HL-60/S4 treated with retinoic acid at 250 ng/mL for 4 days and 3 days (cell line): ENCODE data around the gene ZNF469.

Experiments
- in situ Hi-C: fragments of 300-500 bp; cut with MboI; formaldehyde crosslinking; loops from 2 replicates; pipeline ENCODE4 v1.7.0; 2022; ENCODE audit warnings: low sequenced_read_pairs

ZNF469 gene

GRCh38 chr16:88389191-88389590, 6.4 kb downstream of the ZNF469 start:
- in situ Hi-C loops = no loop called here

GRCh38 chr16:88389621-88390160, 6.9 kb downstream of the ZNF469 start:
- in situ Hi-C loops = no loop called here

- in situ Hi-C loops = no loop called here
Measured at GRCh38 chr16:88390265-88390664, 7.5 kb downstream of the ZNF469 start.

GRCh38 chr16:88390735-88391134, 8.0 kb downstream of the ZNF469 start:
- in situ Hi-C loops = no loop called here

- in situ Hi-C loops = no loop called here
Measured at GRCh38 chr16:88391144-88391850, 8.5 kb downstream of the ZNF469 start.

GRCh38 chr16:88392111-88392510, 9.4 kb downstream of the ZNF469 start:
- in situ Hi-C loops = no loop called here

- in situ Hi-C loops = no loop called here
Measured at GRCh38 chr16:88392616-88393015, 9.9 kb downstream of the ZNF469 start.

- in situ Hi-C loops = no loop called here
Measured at GRCh38 chr16:88393034-88393433, 10.3 kb downstream of the ZNF469 start.

GRCh38 chr16:88393571-88393970, 10.8 kb downstream of the ZNF469 start:
- in situ Hi-C loops = no loop called here

- in situ Hi-C loops = no loop called here
Measured at GRCh38 chr16:88394426-88394825, 11.7 kb downstream of the ZNF469 start.

GRCh38 chr16:88395669-88396584, 13.2 kb downstream of the ZNF469 start:
- in situ Hi-C loops = no loop called here

GRCh38 chr16:88398170-88398873, 15.6 kb downstream of the ZNF469 start:
- in situ Hi-C loops = no loop called here

- in situ Hi-C loops = no loop called here
Measured at GRCh38 chr16:88398874-88399178, 16.1 kb downstream of the ZNF469 start.

- in situ Hi-C loops = no loop called here
Measured at GRCh38 chr16:88400186-88400585, 17.4 kb downstream of the ZNF469 start.

- in situ Hi-C loops = no loop called here
Measured at GRCh38 chr16:88401604-88402246, 19.0 kb downstream of the ZNF469 start.

- in situ Hi-C loops = no loop called here
Measured at GRCh38 chr16:88402551-88403240, 19.9 kb downstream of the ZNF469 start.

- in situ Hi-C loops = no loop called here
Measured at GRCh38 chr16:88403794-88404581, 21.2 kb downstream of the ZNF469 start.

- in situ Hi-C loops = no loop called here
Measured at GRCh38 chr16:88404769-88405168, 22.0 kb downstream of the ZNF469 start.

GRCh38 chr16:88405216-88406060, 22.7 kb downstream of the ZNF469 start:
- in situ Hi-C loops = no loop called here
